Calu3 (cell line): ENCODE measurements around the gene GRAMD4. TPM values are rescaled to one million over a fixed set of nuclear protein-coding genes. Genes with fewer than 3 reads are reported as not detected.
"Not testable (repeated sequence)": the region's sequence is repeated elsewhere in the genome, so short reads cannot be mapped to it uniquely, and the experiment has no call there.

Experiments used
- BruUV-seq: library from RNA; stranded (reverse); fragments of 400-500 nt; replicated peaks from 2 replicates; lab custom pipeline; 2021; lab: Mats Ljungman, UMichigan
- CTCF ChIA-PET: fragments of 300-600 bp; sonication (Branson Sonifier 250); formaldehyde crosslinking; loops from one replicate; lab custom pipeline; 2022; ENCODE audit warnings: antibody characterized with exemption; lab: Charles Lee
- DNase-seq: peaks from one replicate; pipeline ENCODE4 v3.0.0; 2022
- H3K27ac Mint-ChIP-seq: one replicate; pipeline ENCODE4 v1.8.0; 2022; ENCODE audit warnings: mixed read lengths; ENCODE audit not compliant: unreplicated experiment
- H3K27me3 Mint-ChIP-seq: one replicate; pipeline ENCODE4 v1.8.0; 2022; ENCODE audit warnings: mixed read lengths; ENCODE audit not compliant: unreplicated experiment
- H3K36me3 Mint-ChIP-seq: one replicate; pipeline ENCODE4 v1.8.0; 2022; ENCODE audit warnings: mild to moderate bottlenecking, moderate library complexity, mixed read lengths; ENCODE audit not compliant: insufficient read depth, unreplicated experiment
- H3K4me1 Mint-ChIP-seq: one replicate; pipeline ENCODE4 v1.8.0; 2022; ENCODE audit warnings: mild to moderate bottlenecking, low read depth, mixed read lengths; ENCODE audit not compliant: unreplicated experiment
- H3K4me3 Mint-ChIP-seq: one replicate; pipeline ENCODE4 v1.8.0; 2022; ENCODE audit warnings: mild to moderate bottlenecking, low read depth, moderate library complexity, mixed read lengths; ENCODE audit not compliant: unreplicated experiment
- H3K9me3 Mint-ChIP-seq: one replicate; pipeline ENCODE4 v1.8.0; 2022; ENCODE audit warnings: low read depth, mixed read lengths; ENCODE audit not compliant: unreplicated experiment
- CTCF ChIP-seq: fragments of 200-600 bp; IDR thresholded peaks from one replicate; pipeline ENCODE4 v1.8.0; 2022; ENCODE audit warnings: antibody characterized with exemption; ENCODE audit not compliant: unreplicated experiment
- intact Hi-C: fragments of 100-400 bp; cut with micrococcal nuclease; formaldehyde crosslinking; loops from one replicate; pipeline ENCODE4 v1.10.0; 2022; ENCODE audit not compliant: unreplicated experiment
- total RNA-seq: library from RNA; stranded (reverse); gene quantifications from 2 replicates; pipeline ENCODE4 v1.2.3, GENCODE V29; 2022

Gene GRAMD4
- total RNA-seq, 1 experiment from 2014 or later = 61.2 TPM

GRCh38 chr22:46617986-46618647, 2.1 kb upstream of the GRAMD4 start:
- intact Hi-C loops = no loop called here
- H3K27ac Mint-ChIP-seq = no peak overlapping the region
- no peaks in the 10 kb centered on the region for H3K9me3 Mint-ChIP-seq
- H3K4me3 Mint-ChIP-seq = no peak overlapping the region
- TF ChIP-seq CTCF = no peak
- no peaks in the 10 kb centered on the region for H3K27me3 Mint-ChIP-seq
- no peaks in the 10 kb centered on the region for H3K36me3 Mint-ChIP-seq
- no peak for DNase-seq
- H3K4me1 Mint-ChIP-seq = peaks cover 23% of the 10 kb centered on the region
- CTCF ChIA-PET = interaction anchor here (1.2 kb wide), 1 partner anchor 55 kb away, joined by 4 read pairs; no protein-coding TSS in a partner anchor
- no TSS peak for BruUV-seq

GRCh38 chr22:46618667-46619066, 1.5 kb upstream of the GRAMD4 start:
- H3K27me3 Mint-ChIP-seq = no peaks in the 10 kb centered on the region
- no peak overlapping the region for H3K4me3 Mint-ChIP-seq
- peaks cover 2% of the 10 kb centered on the region for H3K36me3 Mint-ChIP-seq
- intact Hi-C loops = no loop called here
- BruUV-seq = no TSS peak
- no peak overlapping the region for H3K27ac Mint-ChIP-seq
- peaks cover 17% of the 10 kb centered on the region for H3K4me1 Mint-ChIP-seq
- no peak for DNase-seq
- CTCF ChIA-PET = no interaction called here
- TF ChIP-seq CTCF = no peak
- H3K9me3 Mint-ChIP-seq = no peaks in the 10 kb centered on the region

GRCh38 chr22:46619240-46619829, 851 bp upstream of the GRAMD4 start:
- H3K27me3 Mint-ChIP-seq = no peaks in the 10 kb centered on the region
- DNase-seq = no peak
- peaks cover 12% of the 10 kb centered on the region for H3K4me1 Mint-ChIP-seq
- CTCF ChIA-PET = no interaction called here
- H3K4me3 Mint-ChIP-seq = no peak overlapping the region
- no peaks in the 10 kb centered on the region for H3K9me3 Mint-ChIP-seq
- intact Hi-C loops = no loop called here
- H3K36me3 Mint-ChIP-seq = peaks cover 9% of the 10 kb centered on the region
- TF ChIP-seq CTCF = no peak
- BruUV-seq = no TSS peak
- no peak overlapping the region for H3K27ac Mint-ChIP-seq

- CTCF ChIA-PET = no interaction called here
- no peak overlapping the region for H3K4me3 Mint-ChIP-seq
- H3K9me3 Mint-ChIP-seq = no peaks in the 10 kb centered on the region
- no TSS peak for BruUV-seq
- TF ChIP-seq CTCF = no peak
- H3K27ac Mint-ChIP-seq = no peak overlapping the region
- intact Hi-C loops = no loop called here
- DNase-seq = no peak
- H3K4me1 Mint-ChIP-seq = peaks cover 12% of the 10 kb centered on the region
- H3K27me3 Mint-ChIP-seq = no peaks in the 10 kb centered on the region
- peaks cover 12% of the 10 kb centered on the region for H3K36me3 Mint-ChIP-seq
These were observed 529 bp downstream of the GRAMD4 start for GRCh38 chr22:46620588-46621242.

GRCh38 chr22:46621243-46621930, 1.2 kb downstream of the GRAMD4 start:
- DNase-seq, H3K4me3 Mint-ChIP-seq, H3K9me3 Mint-ChIP-seq, H3K27me3 Mint-ChIP-seq, BruUV-seq, H3K27ac Mint-ChIP-seq, CTCF ChIA-PET, intact Hi-C loops: not testable (repeated sequence)
- Mint-ChIP-seq H3K4me1 (peaks cover 12% of the 10 kb centered on the region), H3K36me3 (peaks cover 14% of the 10 kb centered on the region)
